22Rv1 (cell line): Measurements from ENCODE around the gene SEC61A1.
A peak's percentile ranks its signal among the peaks of the same experiment; 100 is the strongest.

Experiments used
- H3K27ac ChIP-seq: fragments of 450-650 bp; 2 replicates; pipeline ENCODE4 v1.5.1; 2017
- ZFX ChIP-seq: fragments of 450-650 bp; IDR thresholded peaks from 2 replicates; pipeline ENCODE4 v1.6.1; 2017; ENCODE audit warnings: antibody characterized with exemption, borderline replicate concordance
- TF ChIP-seq, protein P1 (sequence below): fragments of 450-650 bp; IDR thresholded peaks from 2 replicates; pipeline ENCODE4 v1.5.1; 2017; ENCODE audit warnings: mild to moderate bottlenecking

Gene SEC61A1

DNA sequence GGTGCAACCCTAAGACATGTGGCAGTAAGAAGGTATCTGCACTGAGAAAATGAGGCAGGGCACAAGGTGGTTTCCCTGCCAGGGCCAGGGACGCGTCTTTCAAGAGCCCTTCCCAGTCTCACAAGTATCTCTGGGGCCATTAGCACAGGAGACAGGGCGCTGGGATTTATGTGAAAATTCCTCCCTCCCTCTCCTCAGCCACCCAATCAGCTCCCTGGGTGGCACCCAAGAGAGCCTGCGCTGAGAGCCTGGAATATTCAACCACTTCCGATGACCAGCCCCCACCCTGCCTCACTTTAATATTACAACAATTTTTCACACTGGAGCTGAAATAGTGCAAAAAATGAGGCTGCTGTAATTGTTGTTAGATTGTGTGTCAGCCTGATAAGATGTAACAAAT is 26.1 kb downstream of the SEC61A1 start:
- TF ChIP-seq, protein P1, sequence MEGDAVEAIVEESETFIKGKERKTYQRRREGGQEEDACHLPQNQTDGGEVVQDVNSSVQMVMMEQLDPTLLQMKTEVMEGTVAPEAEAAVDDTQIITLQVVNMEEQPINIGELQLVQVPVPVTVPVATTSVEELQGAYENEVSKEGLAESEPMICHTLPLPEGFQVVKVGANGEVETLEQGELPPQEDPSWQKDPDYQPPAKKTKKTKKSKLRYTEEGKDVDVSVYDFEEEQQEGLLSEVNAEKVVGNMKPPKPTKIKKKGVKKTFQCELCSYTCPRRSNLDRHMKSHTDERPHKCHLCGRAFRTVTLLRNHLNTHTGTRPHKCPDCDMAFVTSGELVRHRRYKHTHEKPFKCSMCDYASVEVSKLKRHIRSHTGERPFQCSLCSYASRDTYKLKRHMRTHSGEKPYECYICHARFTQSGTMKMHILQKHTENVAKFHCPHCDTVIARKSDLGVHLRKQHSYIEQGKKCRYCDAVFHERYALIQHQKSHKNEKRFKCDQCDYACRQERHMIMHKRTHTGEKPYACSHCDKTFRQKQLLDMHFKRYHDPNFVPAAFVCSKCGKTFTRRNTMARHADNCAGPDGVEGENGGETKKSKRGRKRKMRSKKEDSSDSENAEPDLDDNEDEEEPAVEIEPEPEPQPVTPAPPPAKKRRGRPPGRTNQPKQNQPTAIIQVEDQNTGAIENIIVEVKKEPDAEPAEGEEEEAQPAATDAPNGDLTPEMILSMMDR, result no peak
- no peak for TF ChIP-seq ZFX
- H3K27ac ChIP-seq, result no peak overlapping the region

DNA sequence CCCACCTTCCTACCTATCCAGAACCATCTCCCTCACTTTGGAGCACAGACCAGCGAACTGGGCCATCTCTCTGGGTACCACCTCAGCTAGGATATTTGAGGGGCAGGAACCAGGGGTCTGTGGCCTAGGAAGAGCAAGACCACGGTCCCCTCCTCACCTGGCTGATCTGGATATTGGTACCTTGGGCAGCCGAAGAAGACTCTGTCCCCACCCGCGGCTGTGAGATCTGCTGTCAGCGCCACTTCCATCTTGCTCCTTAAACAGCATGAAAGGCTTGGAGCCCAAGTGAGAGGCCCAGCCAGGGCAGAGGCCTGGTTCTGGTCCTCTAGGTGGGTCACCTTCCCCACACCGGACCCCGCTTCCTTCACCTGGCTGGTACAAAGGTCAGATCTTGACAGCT is 26.6 kb downstream of the SEC61A1 start:
- TF ChIP-seq ZFX, result no peak
- H3K27ac ChIP-seq, result no peak overlapping the region

DNA sequence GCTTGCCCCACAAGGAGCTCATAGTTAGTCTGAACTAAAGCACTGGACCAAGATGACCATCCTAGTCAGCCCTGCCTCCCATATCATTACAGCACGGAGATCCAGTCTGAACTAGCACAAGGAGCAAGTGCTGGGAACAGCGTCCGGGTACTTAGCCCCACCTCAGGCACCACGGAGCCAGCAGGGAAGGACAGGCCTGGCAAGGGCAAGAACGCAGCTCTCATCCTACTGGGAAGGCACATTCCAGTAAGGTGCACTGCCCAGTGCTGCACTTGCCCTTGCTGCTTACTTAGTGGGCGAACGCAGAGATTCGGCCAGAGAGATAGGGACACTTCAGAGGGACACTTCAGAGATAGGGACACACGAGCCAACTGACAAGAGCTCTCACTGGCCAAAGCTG is 27.6 kb downstream of the SEC61A1 start:
- TF ChIP-seq, protein P1, result no peak
- no peak for TF ChIP-seq ZFX
- no peak overlapping the region for H3K27ac ChIP-seq

DNA sequence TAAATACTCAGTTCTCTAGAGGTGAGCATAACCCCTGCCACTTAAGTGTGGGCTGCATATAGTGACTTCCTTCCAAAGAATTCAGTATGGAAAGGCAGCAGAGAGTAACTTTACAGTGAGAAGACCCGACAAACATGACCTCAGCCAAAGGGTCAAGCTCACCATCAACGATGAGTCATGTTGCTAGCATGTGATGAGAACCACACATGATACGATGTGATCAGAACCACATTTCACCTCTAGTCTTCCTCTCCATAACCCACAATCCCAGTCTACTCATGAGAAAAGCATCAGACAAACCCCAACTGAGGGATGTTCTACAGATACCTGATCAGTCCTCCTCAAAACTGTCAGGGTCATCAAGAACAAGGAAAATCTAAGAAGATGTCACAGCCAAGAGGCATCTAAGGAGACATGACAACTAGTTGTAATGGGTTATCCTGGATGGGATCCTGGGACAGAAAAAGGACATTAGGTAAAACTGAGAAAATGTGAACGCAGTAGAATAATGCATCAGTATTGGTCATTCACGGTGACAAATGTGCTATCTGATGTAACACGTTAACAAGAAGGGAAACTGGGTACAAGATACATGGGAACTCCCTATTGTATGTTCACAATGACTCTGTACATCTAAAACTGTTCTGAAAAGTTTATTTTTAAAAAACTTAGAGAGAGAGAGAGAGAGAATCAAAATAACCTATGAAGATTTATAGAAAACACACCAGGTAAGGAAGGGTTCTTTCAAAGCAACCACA is 28.3 kb downstream of the SEC61A1 start:
- peak overlapping the region; percentile 79 for H3K27ac ChIP-seq
- TF ChIP-seq, protein P1, result no peak
- no peak for TF ChIP-seq ZFX

DNA sequence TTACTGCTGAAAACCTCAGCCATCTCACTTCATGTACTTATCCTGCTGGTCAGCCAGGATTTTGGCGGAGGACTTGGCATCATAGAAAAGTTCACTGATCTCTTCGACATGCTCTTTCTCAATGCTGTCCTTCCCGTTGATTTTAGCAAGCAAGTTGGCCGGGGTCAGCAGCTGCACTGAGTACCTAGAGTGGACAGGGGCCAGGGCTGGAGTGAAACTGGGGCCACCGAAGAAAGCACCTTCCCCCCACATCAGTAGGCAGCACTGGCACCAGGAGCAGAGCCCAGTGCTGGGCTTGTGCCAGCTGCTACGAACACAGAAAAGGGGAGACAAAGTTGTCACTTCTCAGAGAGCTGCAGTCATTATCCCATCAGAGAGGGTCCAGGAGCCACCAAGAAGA is 29.0 kb downstream of the SEC61A1 start:
- TF ChIP-seq ZFX, result no peak
- TF ChIP-seq, protein P1, result no peak
- peak overlapping the region; percentile 79 for H3K27ac ChIP-seq

DNA sequence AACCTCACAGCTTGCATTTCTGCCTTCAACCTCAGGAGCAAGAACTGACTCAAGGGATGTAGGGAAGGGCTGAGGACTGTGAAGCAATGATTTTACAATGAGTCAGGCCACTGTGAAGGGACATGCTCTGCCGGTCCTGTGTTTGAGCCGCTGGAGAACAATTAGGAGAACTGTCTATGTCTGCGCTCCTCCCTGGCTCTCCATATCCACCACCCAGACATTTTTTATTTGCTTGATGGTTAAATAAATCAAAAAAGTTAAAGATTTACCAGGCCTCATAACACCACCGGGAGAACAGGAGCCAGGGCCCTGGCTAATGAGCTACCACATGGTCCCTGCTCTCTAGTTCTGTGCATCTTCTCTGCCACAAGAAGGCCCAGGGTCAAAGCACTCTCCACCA is 29.6 kb downstream of the SEC61A1 start:
- peak overlapping the region; percentile 79 for H3K27ac ChIP-seq

DNA sequence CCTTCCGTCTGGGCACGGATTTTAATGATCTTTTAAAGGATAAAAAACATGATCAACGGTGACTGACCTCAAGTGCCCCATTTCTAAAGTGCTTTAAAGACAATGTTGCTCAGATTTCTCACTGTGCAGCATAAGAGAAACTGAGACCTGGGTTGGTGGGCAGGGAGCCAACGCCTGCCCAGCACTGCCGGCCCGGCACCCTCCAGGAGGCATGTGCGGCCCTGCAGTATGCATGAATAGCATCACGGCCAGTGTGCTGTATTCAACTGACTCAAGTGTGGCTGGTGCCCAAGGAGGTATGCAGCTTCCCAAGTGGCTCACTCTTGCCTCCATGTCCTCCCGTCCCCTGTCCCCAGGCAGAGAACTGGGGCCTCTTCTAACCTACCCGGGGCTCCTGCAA is 30.3 kb downstream of the SEC61A1 start:
- peak overlapping the region; percentile 79 for H3K27ac ChIP-seq
- no peak for TF ChIP-seq ZFX
- TF ChIP-seq, protein P1, result no peak

More for the DNA sequence above, 29.6 kb downstream of the SEC61A1 start:
- TF ChIP-seq ZFX, result no peak
- TF ChIP-seq, protein P1, result no peak

DNA sequence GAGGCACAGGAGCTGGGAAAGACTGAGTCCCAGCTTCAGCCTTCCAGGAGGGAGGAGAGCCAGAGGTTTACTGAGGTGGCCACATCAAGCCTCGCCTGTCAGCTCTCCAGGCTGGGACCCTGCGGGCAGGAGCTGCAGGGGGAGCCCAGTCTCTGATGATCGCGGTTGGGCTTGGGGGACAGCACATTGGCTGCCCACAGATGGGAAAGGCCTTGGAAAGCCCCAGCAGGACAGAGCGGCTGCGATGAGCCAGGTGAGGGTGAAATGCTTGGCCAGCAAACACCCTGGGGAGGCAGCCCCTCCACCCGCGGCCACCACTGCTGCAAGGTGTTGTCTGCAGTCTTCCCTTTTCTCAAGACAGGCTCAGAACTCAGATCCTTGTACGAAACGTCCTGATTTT is 31.2 kb downstream of the SEC61A1 start:
- TF ChIP-seq, protein P1, result no peak
- TF ChIP-seq ZFX, result no peak
- peak overlapping the region; percentile 79 for H3K27ac ChIP-seq
